Fibroblast of peridontal ligament (primary cell): ENCODE measurements around the gene DZIP3.

Source experiments
- DNase-seq: peaks from one replicate; pipeline ENCODE4 v3.0.0-alpha.2; 2010; ENCODE audit errors: extremely low read depth

The DZIP3 gene

GRCh38 chr3:108705045-108705444, 115.5 kb downstream of the DZIP3 start:
- DNase-seq: no peak

- DNase-seq: no peak
These were observed 123.5 kb downstream of the DZIP3 start for GRCh38 chr3:108713009-108713516.

GRCh38 chr3:108713816-108714215, 124.3 kb downstream of the DZIP3 start:
- no peak for DNase-seq

GRCh38 chr3:108718454-108718853, 128.9 kb downstream of the DZIP3 start:
- DNase-seq: no peak

- no peak for DNase-seq
These were observed 129.8 kb downstream of the DZIP3 start for GRCh38 chr3:108719178-108719806.

GRCh38 chr3:108722724-108723123, 133.2 kb downstream of the DZIP3 start:
- no peak for DNase-seq

- DNase-seq: no peak
These were observed 134.6 kb downstream of the DZIP3 start for GRCh38 chr3:108724101-108724500.

GRCh38 chr3:108728105-108728504, 138.6 kb downstream of the DZIP3 start:
- DNase-seq: no peak

GRCh38 chr3:108728934-108729333, 139.4 kb downstream of the DZIP3 start:
- no peak for DNase-seq

GRCh38 chr3:108736821-108737220, 147.3 kb downstream of the DZIP3 start:
- DNase-seq: no peak

GRCh38 chr3:108742929-108743328, 153.4 kb downstream of the DZIP3 start:
- no peak for DNase-seq
